GM19240 (cell line): ENCODE measurements around the gene SLBP.

Source experiments
- DNase-seq: peaks from one replicate; pipeline ENCODE4 v3.0.0; 2011; ENCODE audit warnings: low spot score; ENCODE audit not compliant: insufficient read length

Gene SLBP

GRCh38 chr4:1749370-1749769, 37.3 kb upstream of the SLBP start:
- DNase-seq, result no peak

- peak; percentile 94 for DNase-seq
Measured at GRCh38 chr4:1748465-1748995, 36.4 kb upstream of the SLBP start.

GRCh38 chr4:1747603-1747967, 35.5 kb upstream of the SLBP start:
- DNase-seq, result no peak

- no peak for DNase-seq
Measured at GRCh38 chr4:1746919-1747602, 34.9 kb upstream of the SLBP start.

- peak; percentile 90 for DNase-seq
Measured at GRCh38 chr4:1746265-1746691, 34.2 kb upstream of the SLBP start.

GRCh38 chr4:1745697-1746096, 33.6 kb upstream of the SLBP start:
- DNase-seq, result no peak

GRCh38 chr4:1745165-1745564, 33.0 kb upstream of the SLBP start:
- DNase-seq, result no peak

- DNase-seq, result no peak
Measured at GRCh38 chr4:1744552-1744951, 32.4 kb upstream of the SLBP start.

- no peak for DNase-seq
Measured at GRCh38 chr4:1743975-1744374, 31.9 kb upstream of the SLBP start.

GRCh38 chr4:1743551-1743950, 31.4 kb upstream of the SLBP start:
- DNase-seq, result no peak

- no peak for DNase-seq
Measured at GRCh38 chr4:1741208-1741607, 29.1 kb upstream of the SLBP start.

- no peak for DNase-seq
Measured at GRCh38 chr4:1740021-1740545, 28.0 kb upstream of the SLBP start.

GRCh38 chr4:1739358-1739757, 27.2 kb upstream of the SLBP start:
- DNase-seq, result no peak

GRCh38 chr4:1738410-1738809, 26.3 kb upstream of the SLBP start:
- DNase-seq, result no peak

- no peak for DNase-seq
Measured at GRCh38 chr4:1737666-1738065, 25.5 kb upstream of the SLBP start.

- no peak for DNase-seq
Measured at GRCh38 chr4:1736812-1737211, 24.7 kb upstream of the SLBP start.

GRCh38 chr4:1735215-1735614, 23.1 kb upstream of the SLBP start:
- no peak for DNase-seq

GRCh38 chr4:1732911-1733310, 20.8 kb upstream of the SLBP start:
- DNase-seq, result no peak

GRCh38 chr4:1731180-1731579, 19.1 kb upstream of the SLBP start:
- no peak for DNase-seq

- no peak for DNase-seq
Measured at GRCh38 chr4:1730532-1731135, 18.5 kb upstream of the SLBP start.

GRCh38 chr4:1728061-1728980, 16.2 kb upstream of the SLBP start:
- no peak for DNase-seq
